ENCODE measurements around the gene CYP2J2.

The CYP2J2 gene

GRCh38 chr1:59947047-59947938, 20.7 kb upstream of the CYP2J2 start:
- no peak overlapping the region for H3K27ac ChIP-seq
- no peak overlapping the region for H3K4me3 ChIP-seq
- H3K4me1 ChIP-seq = no peaks in the 10 kb centered on the region
- DNase-seq = peak in 1 of 2 donors; percentile 33
- peak; percentile 75 to 91 for TF ChIP-seq CTCF (IDR thresholded peaks at IDR 0.05)
- H3K27me3 ChIP-seq = no peaks in the 10 kb centered on the region
- H3K36me3 ChIP-seq = no peaks in the 10 kb centered on the region
- intact Hi-C loops (cut with DNase I; ENCODE audit: low total_unique reads) = no loop called here
- H3K9me3 ChIP-seq = no peaks in the 10 kb centered on the region

GRCh38 chr1:59945790-59946189, 19.2 kb upstream of the CYP2J2 start:
- no peaks in the 10 kb centered on the region for H3K9me3 ChIP-seq
- no peaks in the 10 kb centered on the region for H3K36me3 ChIP-seq
- intact Hi-C loops (cut with DNase I; ENCODE audit: low total_unique reads) = no loop called here
- H3K4me3 ChIP-seq = no peak overlapping the region
- H3K27ac ChIP-seq = no peak overlapping the region
- no peak for TF ChIP-seq CTCF (IDR thresholded peaks at IDR 0.05)
- H3K27me3 ChIP-seq = no peaks in the 10 kb centered on the region
- H3K4me1 ChIP-seq = no peaks in the 10 kb centered on the region
- DNase-seq = no peak

GRCh38 chr1:59939393-59939792, 12.8 kb upstream of the CYP2J2 start:
- intact Hi-C loops (cut with DNase I; ENCODE audit: low total_unique reads) = no loop called here
- H3K27ac ChIP-seq = no peak overlapping the region

GRCh38 chr1:59937636-59938210, 11.2 kb upstream of the CYP2J2 start:
- Histone ChIP-seq H3K4me3 (no peak overlapping the region), H3K36me3 (no peaks in the 10 kb centered on the region), H3K27ac (no peak overlapping the region), H3K27me3 (peaks cover 0 to 3% of the 10 kb centered on the region in 2 donors), H3K9me3 (peaks cover 0 to 4% (median 0%) of the 10 kb centered on the region in 3 donors), H3K4me1 (no peaks in the 10 kb centered on the region)
- no peak for TF ChIP-seq CTCF (IDR thresholded peaks at IDR 0.05)
- no peak for DNase-seq
- intact Hi-C loops (cut with DNase I; ENCODE audit: low total_unique reads) = no loop called here

More at GRCh38 chr1:59939393-59939792, 12.8 kb upstream of the CYP2J2 start:
- TF ChIP-seq CTCF (IDR thresholded peaks at IDR 0.05) = no peak
- H3K27me3 ChIP-seq = no peaks in the 10 kb centered on the region
- no peaks in the 10 kb centered on the region for H3K4me1 ChIP-seq
- no peaks in the 10 kb centered on the region for H3K36me3 ChIP-seq
- H3K4me3 ChIP-seq = no peak overlapping the region
- peaks cover 0 to 4% (median 0%) of the 10 kb centered on the region in 3 donors for H3K9me3 ChIP-seq
- DNase-seq = no peak

- Histone ChIP-seq H3K4me1 (no peaks in the 10 kb centered on the region), H3K36me3 (no peaks in the 10 kb centered on the region), H3K27me3 (peaks cover 0 to 3% of the 10 kb centered on the region in 2 donors), H3K9me3 (peaks cover 0 to 4% (median 0%) of the 10 kb centered on the region in 3 donors), H3K27ac (no peak overlapping the region), H3K4me3 (no peak overlapping the region)
- no peak for TF ChIP-seq CTCF (IDR thresholded peaks at IDR 0.05)
- no peak for DNase-seq
- intact Hi-C loops (cut with DNase I; ENCODE audit: low total_unique reads) = no loop called here
Measured at GRCh38 chr1:59936358-59936821, 9.8 kb upstream of the CYP2J2 start.
